Upper lobe of left lung (tissue), 6 donors: ENCODE results near the gene ZNF485. TPM values are rescaled to one million over a fixed set of nuclear protein-coding genes. Genes with fewer than 3 reads are reported as not detected.
"Not testable (repeated sequence)": the region's sequence is repeated elsewhere in the genome, so short reads cannot be mapped to it uniquely, and the experiment has no call there.

Source experiments
- ATAC-seq, 2 donors: fragments of 200-7000 bp; cut with Tn5 transposase; one replicate each; pipeline ENCODE4 v1.9.1; 2022; ENCODE audit warnings: mild to moderate bottlenecking in 2 of 2, moderate library complexity in 2 of 2; ENCODE audit not compliant: low FRiP score in 2 of 2
- DNase-seq, 2 donors: peaks; one replicate each; pipeline ENCODE4 v3.0.0-alpha.2; 2019 to 2020
- H3K27ac ChIP-seq, 4 donors: fragments of 200-600 bp; sonication (generic); one replicate each; pipeline ENCODE4 v1.5.1; 2016 to 2019
- H3K27me3 ChIP-seq, 4 donors: fragments of 200-600 bp; sonication (generic); one replicate each; pipeline ENCODE4 v1.5.1; 2017 to 2019
- H3K36me3 ChIP-seq, 4 donors: fragments of 200-600 bp; sonication (generic); one replicate each; pipeline ENCODE4 v1.5.1; 2016 to 2019
- H3K4me1 ChIP-seq, 4 donors: fragments of 200-600 bp; sonication (generic); one replicate each; pipeline ENCODE4 v1.5.1; 2018 to 2019
- H3K4me3 ChIP-seq, 4 donors: fragments of 200-600 bp; sonication (generic); one replicate each; pipeline ENCODE4 v1.5.1; 2017 to 2019; ENCODE audit warnings: mild to moderate bottlenecking in 2 of 4, moderate library complexity in 1 of 4
- H3K9me3 ChIP-seq, 4 donors: fragments of 200-600 bp; sonication (generic); one replicate each; pipeline ENCODE4 v1.5.1; 2018 to 2019
- EP300 ChIP-seq, 4 donors: sonication (generic); formaldehyde crosslinking; IDR thresholded peaks; one replicate each; pipeline ENCODE4 v1.5.1; 2017; ENCODE audit warnings: antibody characterized with exemption in 4 of 4, control low read depth in 2 of 4
- POLR2A ChIP-seq, 4 donors: fragments of 450-650 bp; IDR thresholded peaks; one replicate each; pipeline ENCODE4 v1.5.1; 2016 to 2017; ENCODE audit warnings: antibody characterized with exemption in 4 of 4, mild to moderate bottlenecking in 2 of 4
- POLR2AphosphoS5 ChIP-seq, 2 donors: sonication (generic); formaldehyde crosslinking; IDR thresholded peaks; one replicate each; pipeline ENCODE4 v1.5.1; 2017; ENCODE audit warnings: antibody characterized with exemption in 2 of 2
- WGBS, 2 donors: methylation state at CpG; one replicate each; pipeline ENCODE4 v1.1.5; 2017 to 2018; 5-methylcytosine and 5-hydroxymethylcytosine counted together
- total RNA-seq, 6 donors: library from RNA; depleted of rRNA in 4 of 6; stranded (reverse); fragments of >200 nt in 4 of 6; gene quantifications; one replicate each; pipeline versions ENCODE4 v1.1.0 to v1.2.1, GENCODE V29; 2016 to 2021
- TF ChIP-seq, protein P1 (sequence below), 6 experiments: fragments of 450-650 bp in 4 of 6; fragments of 200-600 bp in 2 of 6; sonication (generic) in 2 of 6; IDR thresholded peaks; one replicate each; pipeline ENCODE4 v1.5.1; 2016 to 2019; ENCODE audit warnings: antibody characterized with exemption in 6 of 6
- donor health status: DM: no; HTN: no; CAD: no; lungs with moderate emphysema.
- donor health status: DM: no; HTN: yes; CAD: no; lungs with severe emphysema.

ZNF485 gene
- total RNA-seq, 6 donors from 2014 or later: 2.1 to 7.7 (median 3.2) TPM

DNA sequence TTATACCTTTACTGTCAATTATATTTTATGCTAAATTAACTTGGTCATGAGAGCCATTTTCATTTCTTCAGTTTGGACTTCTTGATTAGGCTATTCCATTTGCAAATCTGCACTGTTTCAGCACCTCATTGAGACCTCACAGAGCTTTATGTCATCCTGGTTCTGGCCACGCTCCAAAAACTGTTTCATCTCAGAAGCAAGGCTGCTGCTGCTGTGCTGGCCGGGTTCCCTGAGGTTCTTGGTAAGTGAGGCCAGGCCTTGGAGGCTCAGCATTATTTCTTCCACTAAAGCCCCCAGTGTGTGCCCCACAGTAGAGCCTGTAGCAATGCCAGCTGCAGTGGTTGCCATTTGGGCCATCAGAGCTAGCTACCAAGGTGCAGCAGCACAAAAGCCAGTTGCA lies 7.8 kb upstream of the ZNF485 start:
- Histone ChIP-seq H3K4me3 (no peak overlapping the region), H3K4me1 (peaks cover 4 to 15% (median 9%) of the 10 kb centered on the region in 4 donors), H3K36me3 (no peaks in the 10 kb centered on the region), H3K27me3 (no peaks in the 10 kb centered on the region), H3K27ac (no peak overlapping the region), H3K9me3 (no peaks in the 10 kb centered on the region)
- ATAC-seq: no peak
- TF ChIP-seq EP300 (IDR thresholded peaks at IDR 0.05): no peak
- TF ChIP-seq POLR2A (IDR thresholded peaks at IDR 0.05): no peak
- no peak for TF ChIP-seq POLR2AphosphoS5 (IDR thresholded peaks at IDR 0.05)
- TF ChIP-seq, protein P1, sequence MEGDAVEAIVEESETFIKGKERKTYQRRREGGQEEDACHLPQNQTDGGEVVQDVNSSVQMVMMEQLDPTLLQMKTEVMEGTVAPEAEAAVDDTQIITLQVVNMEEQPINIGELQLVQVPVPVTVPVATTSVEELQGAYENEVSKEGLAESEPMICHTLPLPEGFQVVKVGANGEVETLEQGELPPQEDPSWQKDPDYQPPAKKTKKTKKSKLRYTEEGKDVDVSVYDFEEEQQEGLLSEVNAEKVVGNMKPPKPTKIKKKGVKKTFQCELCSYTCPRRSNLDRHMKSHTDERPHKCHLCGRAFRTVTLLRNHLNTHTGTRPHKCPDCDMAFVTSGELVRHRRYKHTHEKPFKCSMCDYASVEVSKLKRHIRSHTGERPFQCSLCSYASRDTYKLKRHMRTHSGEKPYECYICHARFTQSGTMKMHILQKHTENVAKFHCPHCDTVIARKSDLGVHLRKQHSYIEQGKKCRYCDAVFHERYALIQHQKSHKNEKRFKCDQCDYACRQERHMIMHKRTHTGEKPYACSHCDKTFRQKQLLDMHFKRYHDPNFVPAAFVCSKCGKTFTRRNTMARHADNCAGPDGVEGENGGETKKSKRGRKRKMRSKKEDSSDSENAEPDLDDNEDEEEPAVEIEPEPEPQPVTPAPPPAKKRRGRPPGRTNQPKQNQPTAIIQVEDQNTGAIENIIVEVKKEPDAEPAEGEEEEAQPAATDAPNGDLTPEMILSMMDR (IDR thresholded peaks at IDR 0.05): no peak
- WGBS, 2 donors: 59 to 62% methylated on average over 2 of the region's 2 CpGs
- peak in 1 of 2 donors; percentile 21 for DNase-seq

GRCh38 chr10:43599333-43599732 lies 6.9 kb upstream of the ZNF485 start:
- ATAC-seq: no peak
- 60 to 77% methylated on average over 2 of the region's 2 CpGs for WGBS, 2 donors
- Histone ChIP-seq H3K36me3 (no peaks in the 10 kb centered on the region), H3K9me3 (no peaks in the 10 kb centered on the region), H3K4me3 (no peak overlapping the region), H3K4me1 (peaks cover 4 to 15% (median 9%) of the 10 kb centered on the region in 4 donors), H3K27me3 (no peaks in the 10 kb centered on the region), H3K27ac (no peak overlapping the region)
- no peak for DNase-seq
- TF ChIP-seq POLR2AphosphoS5 (IDR thresholded peaks at IDR 0.05) (no peak), POLR2A (IDR thresholded peaks at IDR 0.05) (no peak), EP300 (IDR thresholded peaks at IDR 0.05) (no peak)
- TF ChIP-seq, protein P1 (IDR thresholded peaks at IDR 0.05): no peak

DNA sequence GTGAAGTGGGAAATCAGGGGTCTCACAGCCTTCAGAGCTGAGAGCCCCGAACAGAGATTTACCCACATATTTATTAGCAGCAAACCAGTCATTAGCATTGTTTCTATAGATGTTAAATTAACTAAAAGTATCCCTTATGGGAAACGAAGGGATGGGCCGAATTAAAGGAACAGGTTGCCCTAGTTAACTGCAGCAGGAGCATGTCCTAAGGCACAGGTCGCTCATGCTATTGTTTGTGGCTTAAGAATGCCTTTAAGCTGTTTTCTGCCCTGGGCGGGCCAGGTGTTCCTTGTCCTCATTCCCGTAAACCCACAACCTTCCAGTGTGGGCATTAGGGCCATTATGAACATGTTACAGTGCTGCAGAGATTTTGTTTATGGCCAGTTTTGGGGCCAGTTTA lies 4.7 kb upstream of the ZNF485 start:
- not testable (repeated sequence) for H3K27ac ChIP-seq, H3K9me3 ChIP-seq, H3K4me3 ChIP-seq, ATAC-seq, H3K4me1 ChIP-seq, DNase-seq, H3K27me3 ChIP-seq, H3K36me3 ChIP-seq
- WGBS, 2 donors: 84 to 94% methylated on average over 6 of the region's 6 CpGs

- H3K4me3 ChIP-seq: peak overlapping the region in 3 of 4 donors; percentile 88 to 100 (median 99)
Observed at GRCh38 chr10:43605850-43606322, 352 bp upstream of the ZNF485 start.

GRCh38 chr10:43607199-43607573 lies 948 bp downstream of the ZNF485 start:
- no peak for TF ChIP-seq POLR2A (IDR thresholded peaks at IDR 0.05)
- TF ChIP-seq, protein P1 (IDR thresholded peaks at IDR 0.05): no peak
- H3K9me3 ChIP-seq: no peaks in the 10 kb centered on the region
- DNase-seq: no peak
- no peaks in the 10 kb centered on the region for H3K27me3 ChIP-seq
- WGBS, 2 donors: 73 to 84% methylated on average over 10 of the region's 10 CpGs
- peaks cover 0 to 7% (median 0%) of the 10 kb centered on the region in 4 donors for H3K36me3 ChIP-seq
- H3K4me1 ChIP-seq: peaks cover 5 to 14% (median 12%) of the 10 kb centered on the region in 4 donors
- peak overlapping the region in 3 of 4 donors; percentile 88 to 100 (median 99) for H3K4me3 ChIP-seq
- peak overlapping the region in 1 of 4 donors; percentile 76 for H3K27ac ChIP-seq
- no peak for ATAC-seq

More at GRCh38 chr10:43605850-43606322, 352 bp upstream of the ZNF485 start:
- peak overlapping the region in 3 of 4 donors; percentile 65 to 77 (median 76) for H3K27ac ChIP-seq
- TF ChIP-seq POLR2AphosphoS5 (IDR thresholded peaks at IDR 0.05): no peak
- 62% methylated on average over 12 of the region's 12 CpGs for WGBS, 2 donors
- DNase-seq: no peak
- peak in 1 of 2 donors; percentile 14 for ATAC-seq
- H3K27me3 ChIP-seq: no peaks in the 10 kb centered on the region
- no peaks in the 10 kb centered on the region for H3K9me3 ChIP-seq
- H3K4me1 ChIP-seq: peaks cover 5 to 14% (median 12%) of the 10 kb centered on the region in 4 donors
- H3K36me3 ChIP-seq: peaks cover 0 to 3% (median 0%) of the 10 kb centered on the region in 4 donors

- TF ChIP-seq POLR2A (IDR thresholded peaks at IDR 0.05): no peak
- TF ChIP-seq, protein P1 (IDR thresholded peaks at IDR 0.05): no peak
- no peak for TF ChIP-seq EP300 (IDR thresholded peaks at IDR 0.05)
- no peak for TF ChIP-seq POLR2AphosphoS5 (IDR thresholded peaks at IDR 0.05)
Observed at GRCh38 chr10:43610636-43611035, 4.4 kb downstream of the ZNF485 start.

More at GRCh38 chr10:43610636-43611035, 4.4 kb downstream of the ZNF485 start:
- Histone ChIP-seq H3K4me3 (no peak overlapping the region), H3K9me3 (peaks cover 0 to 6% (median 3%) of the 10 kb centered on the region in 4 donors), H3K27ac (no peak overlapping the region), H3K4me1 (peaks cover 5 to 14% (median 12%) of the 10 kb centered on the region in 4 donors), H3K27me3 (no peaks in the 10 kb centered on the region), H3K36me3 (peaks cover 0 to 21% (median under 1%) of the 10 kb centered on the region in 4 donors)
- ATAC-seq: no peak
- no peak for DNase-seq
